HL-60 (cell line): ENCODE results near the gene NUMB.

ENCODE experiments used
- POLR2AphosphoS5 ChIP-seq: IDR thresholded peaks from 2 replicates; pipeline ENCODE4 v1.6.1; 2012; ENCODE audit warnings: low read depth
- SPI1 ChIP-seq: IDR thresholded peaks from 2 replicates; pipeline ENCODE4 v1.6.1; 2012; ENCODE audit warnings: low read depth, mild to moderate bottlenecking, borderline replicate concordance

- no peak for TF ChIP-seq SPI1
- no peak for TF ChIP-seq POLR2AphosphoS5
These were observed 10.6 kb upstream of the NUMB start for GRCh38 chr14:73468828-73469375.
